Measurements from ENCODE around the gene FAM199X.
A peak's percentile ranks its signal among the peaks of the same experiment; 100 is the strongest.

- TF ChIP-seq CTCF (conservative IDR thresholded peaks at IDR 0.05) (no peak), ZFX (IDR thresholded peaks at IDR 0.05) (peak; percentile 38)
Observed at GRCh38 chrX:104166735-104167436, 633 bp downstream of the FAM199X start.
